GM21526 (cell line): Measurements from ENCODE around the gene ZFP64.
A peak's percentile ranks its signal among the peaks of the same experiment; 100 is the strongest.
"Not testable (repeated sequence)": the region's sequence is repeated elsewhere in the genome, so short reads cannot be mapped to it uniquely, and the experiment has no call there.

Experiments
- ATAC-seq: cut with Tn5 transposase; IDR thresholded peaks from one replicate; pipeline ENCODE4 v1.9.1; 2021; ENCODE audit warnings: moderate library complexity; ENCODE audit not compliant: unreplicated experiment, low FRiP score

The ZFP64 gene

GRCh38 chr20:52207020-52207810, 15.6 kb upstream of the ZFP64 start:
- ATAC-seq, result no peak

- no peak for ATAC-seq
These were observed 12.6 kb upstream of the ZFP64 start for GRCh38 chr20:52204136-52204535.

DNA sequence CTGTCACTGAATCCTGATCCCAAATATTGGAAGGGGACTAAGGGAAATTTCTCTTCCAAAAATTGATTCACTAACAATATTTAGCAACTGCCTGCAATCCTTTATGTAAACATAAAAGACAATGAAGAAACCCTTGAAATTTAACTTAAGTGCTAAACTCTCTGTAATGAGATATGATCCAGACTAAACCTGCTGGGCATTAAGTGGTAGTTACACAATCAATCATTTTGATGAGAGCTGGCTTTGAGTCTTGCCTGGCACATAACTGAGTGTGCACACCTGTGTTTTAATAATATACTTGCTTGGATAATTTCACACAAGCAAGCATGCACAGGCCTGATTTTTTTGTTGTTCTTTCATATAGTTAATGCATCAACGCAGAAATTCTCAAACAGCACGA, 9.8 kb upstream of the ZFP64 start:
- no peak for ATAC-seq

DNA sequence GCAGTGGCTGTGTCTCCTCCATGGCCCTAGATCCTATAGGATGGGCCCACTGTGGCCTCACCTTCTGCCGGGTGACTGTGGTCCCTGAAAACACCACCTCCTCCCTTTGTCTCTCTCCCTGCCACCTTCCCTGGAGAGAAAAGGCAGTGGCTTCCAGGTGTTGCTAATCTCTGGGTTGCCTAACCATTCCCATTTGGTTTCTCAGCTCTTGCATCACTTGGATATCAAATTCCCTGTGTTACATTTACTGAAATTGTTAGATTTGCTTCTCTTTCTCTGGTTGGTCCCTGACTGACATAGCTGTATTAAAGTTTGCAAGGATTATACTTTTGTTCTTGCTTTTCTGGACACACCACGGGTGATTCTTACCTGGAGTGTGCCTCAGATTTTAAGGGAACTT, 9.3 kb upstream of the ZFP64 start:
- no peak for ATAC-seq

- no peak for ATAC-seq
These were observed 5.3 kb upstream of the ZFP64 start for GRCh38 chr20:52196845-52197244.

- ATAC-seq, result no peak
These were observed 2.4 kb upstream of the ZFP64 start for GRCh38 chr20:52193886-52194545.

- ATAC-seq, result no peak
These were observed 1.6 kb upstream of the ZFP64 start for GRCh38 chr20:52193133-52193532.

- ATAC-seq, result not testable (repeated sequence)
These were observed 1.1 kb upstream of the ZFP64 start for GRCh38 chr20:52192719-52193007.

DNA sequence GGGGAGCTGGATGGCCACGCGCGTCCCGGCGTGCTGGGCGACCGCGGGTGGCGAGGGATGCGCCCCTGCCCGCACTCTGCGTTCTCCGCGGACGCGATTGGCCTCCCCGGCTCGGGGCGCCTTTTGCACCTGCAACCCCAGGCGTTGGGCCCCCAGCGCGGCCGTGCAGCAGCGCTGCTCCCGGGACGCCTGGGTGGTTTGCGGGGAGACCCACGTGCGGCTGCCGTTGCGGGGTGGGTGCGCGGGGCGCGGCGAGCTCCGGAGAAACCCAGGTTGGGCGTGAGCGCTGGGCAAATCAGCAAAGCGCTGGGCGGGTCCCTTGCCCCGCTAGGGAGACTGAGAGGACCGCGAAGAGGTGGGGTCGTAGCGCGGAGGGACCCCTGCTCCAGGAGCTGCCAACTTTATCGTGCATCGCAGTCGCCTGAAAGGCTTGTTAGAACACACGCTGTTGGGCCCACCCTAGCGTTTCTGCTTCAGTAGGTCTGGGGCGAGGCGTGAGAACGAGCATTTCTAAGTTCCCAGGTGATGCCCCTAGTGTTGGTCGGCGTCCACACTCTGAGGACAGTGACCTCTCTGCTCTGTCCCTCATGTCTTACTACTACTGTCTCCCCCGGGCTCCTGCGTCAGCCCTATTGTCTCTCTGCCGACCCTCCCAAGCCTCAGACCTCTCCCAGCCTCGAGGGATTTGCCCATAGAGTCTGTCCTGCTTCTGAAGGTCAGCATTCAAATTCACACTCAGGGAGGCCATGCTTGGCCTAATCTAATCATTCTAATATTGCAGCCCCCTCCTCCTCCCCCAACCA, 538 bp upstream of the ZFP64 start:
- ATAC-seq, result peak; percentile 46

GRCh38 chr20:52190437-52191131, 995 bp downstream of the ZFP64 start:
- ATAC-seq, result no peak

GRCh38 chr20:52181766-52182165, 9.8 kb downstream of the ZFP64 start:
- no peak for ATAC-seq

- no peak for ATAC-seq
These were observed 11.3 kb downstream of the ZFP64 start for GRCh38 chr20:52180180-52180840.

DNA sequence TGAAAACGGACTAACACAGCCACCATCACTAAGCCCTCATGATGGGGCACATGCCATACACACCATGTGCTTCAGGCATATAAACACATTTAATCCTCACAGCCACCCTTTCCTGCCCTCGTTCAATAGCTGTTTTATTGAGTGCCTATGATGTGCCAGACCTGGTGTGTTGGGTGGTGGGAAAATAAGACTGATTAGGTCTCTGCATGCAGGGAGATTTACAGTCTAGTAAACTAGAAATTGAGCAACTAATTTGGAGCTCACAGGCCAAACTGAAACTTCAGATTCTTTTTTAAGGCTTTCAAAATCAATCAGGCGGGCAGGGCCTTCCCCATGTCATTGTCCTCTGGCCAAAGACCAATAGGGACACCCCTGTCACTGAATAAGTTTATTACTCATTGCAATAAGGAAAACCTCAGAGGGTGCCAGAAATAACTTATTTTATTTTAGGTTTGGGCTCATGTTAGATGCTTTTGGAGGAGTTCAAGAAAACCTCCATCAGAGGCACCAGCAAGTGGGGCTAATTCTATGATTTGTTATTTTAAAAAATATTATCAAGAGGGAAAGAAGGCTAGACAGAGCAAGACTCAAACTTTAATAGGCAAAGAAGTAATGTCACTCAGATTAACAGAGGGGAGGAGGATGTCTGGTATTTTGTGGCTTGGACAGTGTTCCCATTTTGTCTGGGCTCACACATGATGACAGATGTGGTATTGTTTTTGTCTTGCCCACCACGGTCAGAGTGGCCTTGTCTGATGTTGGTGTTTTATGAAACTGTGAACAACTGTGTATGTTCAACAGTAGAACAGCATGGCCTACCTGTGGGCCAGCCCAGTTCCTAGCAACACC, 12.0 kb downstream of the ZFP64 start:
- ATAC-seq, result peak; percentile 88

GRCh38 chr20:52178691-52179090, 12.9 kb downstream of the ZFP64 start:
- ATAC-seq, result no peak

DNA sequence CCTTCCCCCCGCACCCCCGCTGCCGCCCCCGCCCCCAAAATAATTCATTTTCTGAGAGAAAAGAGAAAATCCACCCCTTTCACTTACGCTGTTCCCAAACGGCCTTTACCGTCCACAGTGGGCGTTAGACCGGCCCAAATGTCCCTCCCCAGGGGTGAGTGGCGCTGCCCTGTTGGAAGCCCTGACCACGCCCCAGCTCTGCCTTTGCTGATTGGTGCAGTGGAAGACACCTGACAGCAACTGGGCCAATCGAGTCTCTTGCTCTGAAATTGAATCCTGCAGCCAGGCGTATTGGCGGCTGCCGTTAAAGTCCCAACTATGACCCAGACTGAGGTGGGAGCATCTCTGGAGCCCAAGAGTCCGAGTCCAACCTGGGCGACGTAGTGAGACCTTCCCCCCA, 15.7 kb downstream of the ZFP64 start:
- ATAC-seq, result no peak

DNA sequence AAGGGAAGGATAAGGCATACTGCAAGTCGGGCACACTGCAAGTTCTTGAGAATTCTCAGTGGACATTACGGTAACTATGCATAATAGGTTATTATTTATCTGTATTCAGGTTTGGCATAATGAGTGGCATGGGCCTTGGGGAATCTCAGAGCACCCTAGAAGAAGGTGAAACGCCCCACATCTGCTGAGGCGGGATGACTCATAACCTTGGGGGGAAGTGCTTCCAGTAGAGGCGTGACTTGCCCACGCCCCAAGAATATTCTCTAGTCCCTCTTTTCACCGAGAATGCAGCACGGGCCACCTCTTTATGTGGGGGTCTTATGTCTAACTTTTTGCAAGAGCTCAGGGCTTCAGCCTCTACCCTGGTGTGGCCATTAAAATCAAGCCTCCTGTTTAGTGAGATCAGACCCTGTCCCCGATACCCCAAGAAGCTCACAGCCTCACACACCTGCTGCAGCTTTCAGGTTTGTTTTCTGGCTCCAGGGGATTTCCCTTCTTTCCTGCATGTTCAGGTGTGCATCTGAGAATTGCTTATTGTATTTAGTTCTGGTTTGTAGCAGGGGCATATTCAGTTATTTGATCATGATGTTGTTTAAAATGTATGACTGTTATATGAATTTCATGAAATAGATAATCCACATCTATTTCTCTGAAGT, 19.1 kb downstream of the ZFP64 start:
- ATAC-seq, result peak; percentile 81

- no peak for ATAC-seq
These were observed 20.6 kb downstream of the ZFP64 start for GRCh38 chr20:52171025-52171424.

GRCh38 chr20:52168116-52168515, 23.5 kb downstream of the ZFP64 start:
- ATAC-seq, result no peak

GRCh38 chr20:52167232-52167840, 24.2 kb downstream of the ZFP64 start:
- no peak for ATAC-seq
